Urothelium cell line (cell line): Measurements from ENCODE around the gene EEPD1.

Source experiments
- DNase-seq: peaks from one replicate; pipeline ENCODE4 v3.0.0; 2011; ENCODE audit warnings: low spot score, mixed read lengths
- FAIRE-seq: peaks from 2 replicates; lab custom pipeline; 2011; peaks lifted over from hg19 to GRCh38; lab: Jason Lieb, UNC

EEPD1 gene

DNA sequence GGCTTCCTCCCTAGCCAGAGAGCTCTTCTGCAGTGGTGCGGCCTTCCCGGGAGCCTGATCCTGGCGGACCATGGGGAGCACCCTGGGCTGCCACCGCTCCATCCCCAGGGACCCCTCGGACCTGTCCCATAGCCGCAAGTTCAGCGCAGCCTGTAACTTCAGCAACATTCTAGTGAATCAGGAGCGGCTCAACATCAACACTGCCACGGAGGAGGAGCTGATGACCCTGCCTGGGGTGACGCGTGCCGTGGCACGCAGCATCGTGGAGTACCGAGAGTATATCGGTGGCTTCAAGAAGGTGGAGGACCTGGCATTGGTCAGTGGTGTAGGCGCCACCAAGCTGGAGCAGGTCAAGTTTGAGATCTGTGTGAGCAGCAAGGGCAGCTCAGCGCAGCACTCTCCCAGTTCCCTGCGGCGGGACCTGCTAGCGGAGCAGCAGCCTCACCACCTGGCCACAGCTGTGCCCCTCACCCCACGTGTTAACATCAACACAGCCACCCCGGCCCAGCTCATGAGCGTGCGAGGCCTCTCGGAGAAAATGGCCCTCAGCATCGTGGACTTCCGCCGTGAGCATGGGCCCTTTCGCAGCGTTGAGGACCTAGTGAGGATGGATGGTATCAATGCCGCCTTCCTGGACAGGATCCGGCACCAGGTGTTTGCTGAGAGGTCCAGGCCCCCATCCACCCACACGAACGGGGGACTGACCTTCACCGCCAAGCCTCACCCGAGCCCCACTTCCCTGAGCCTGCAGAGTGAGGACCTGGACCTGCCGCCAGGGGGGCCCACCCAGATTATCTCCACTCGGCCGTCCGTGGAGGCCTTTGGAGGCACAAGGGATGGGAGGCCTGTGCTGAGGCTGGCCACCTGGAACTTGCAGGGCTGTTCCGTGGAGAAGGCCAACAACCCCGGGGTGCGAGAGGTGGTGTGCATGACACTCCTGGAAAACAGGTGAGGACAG is 1.5 kb downstream of the EEPD1 start:
- DNase-seq (no peak), FAIRE-seq (peak; percentile 73)

DNA sequence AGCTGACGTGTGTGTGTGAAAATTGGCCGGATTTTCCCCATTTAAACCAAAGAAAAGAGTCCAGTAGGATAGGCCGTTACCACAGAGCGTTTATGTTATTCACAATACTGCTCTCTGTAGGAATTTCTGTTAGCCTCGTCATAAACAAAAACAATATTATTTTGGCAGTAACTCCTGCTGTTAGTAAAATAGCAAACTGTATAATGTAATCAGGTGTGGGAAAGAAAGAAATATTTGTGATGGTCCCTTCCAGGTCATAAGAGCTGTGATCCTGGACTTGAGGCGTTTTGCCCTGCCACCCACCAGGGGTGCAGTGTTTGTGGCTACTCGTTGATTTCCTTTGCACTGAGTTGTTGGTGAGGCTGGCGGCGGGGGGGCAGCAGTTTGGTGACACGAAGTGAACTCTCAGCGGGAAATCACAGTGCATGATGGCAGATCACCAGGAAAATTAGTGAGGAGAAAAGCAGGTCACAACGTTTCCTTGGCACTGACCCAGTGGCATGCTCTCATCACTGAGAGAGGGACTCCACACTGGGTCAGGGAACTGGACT is 2.8 kb downstream of the EEPD1 start:
- DNase-seq (peak; percentile 41), FAIRE-seq (peak; percentile 84)

DNA sequence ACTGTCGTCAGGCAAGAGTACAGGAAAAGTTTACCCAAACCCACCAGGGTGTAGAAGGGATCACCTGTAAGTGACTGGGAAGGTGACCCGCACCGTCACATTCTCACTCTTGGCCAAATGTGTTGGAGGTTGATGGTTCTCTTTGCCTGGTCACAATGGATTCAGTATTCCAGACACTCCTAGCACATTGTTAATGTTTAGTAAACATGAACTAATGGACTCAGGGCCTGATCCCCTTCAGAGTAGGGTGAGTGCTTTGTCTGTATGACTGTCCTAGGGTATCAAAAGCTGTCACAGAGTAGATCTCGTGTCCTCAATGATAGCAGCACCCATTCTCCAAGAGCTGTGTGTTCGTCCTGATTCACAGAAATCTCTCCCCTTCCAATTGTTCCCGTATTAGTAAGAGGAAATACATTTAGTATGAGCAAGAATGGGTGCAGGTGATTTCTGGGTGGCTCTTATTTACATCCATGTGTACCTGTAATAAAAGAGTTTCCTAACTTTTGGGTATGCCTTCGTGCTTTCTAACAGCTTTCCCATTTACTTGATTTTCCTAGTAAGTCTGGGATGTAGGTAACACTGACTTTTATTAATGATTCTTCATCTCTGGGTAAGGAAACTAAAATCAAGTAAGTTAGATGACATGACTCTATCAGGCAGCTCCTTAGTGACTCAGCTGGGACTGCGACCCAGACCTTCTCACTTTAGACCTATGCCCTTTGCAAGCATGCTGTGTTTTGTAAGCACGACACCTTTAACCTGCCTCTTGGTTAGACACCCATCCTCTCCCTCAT is 4.7 kb downstream of the EEPD1 start:
- FAIRE-seq (peak; percentile 58), DNase-seq (no peak)

GRCh38 chr7:36158321-36158605 is 5.2 kb downstream of the EEPD1 start:
- DNase-seq (no peak), FAIRE-seq (peak; percentile 13)

GRCh38 chr7:36159618-36160017 is 6.6 kb downstream of the EEPD1 start:
- FAIRE-seq (no peak), DNase-seq (no peak)

DNA sequence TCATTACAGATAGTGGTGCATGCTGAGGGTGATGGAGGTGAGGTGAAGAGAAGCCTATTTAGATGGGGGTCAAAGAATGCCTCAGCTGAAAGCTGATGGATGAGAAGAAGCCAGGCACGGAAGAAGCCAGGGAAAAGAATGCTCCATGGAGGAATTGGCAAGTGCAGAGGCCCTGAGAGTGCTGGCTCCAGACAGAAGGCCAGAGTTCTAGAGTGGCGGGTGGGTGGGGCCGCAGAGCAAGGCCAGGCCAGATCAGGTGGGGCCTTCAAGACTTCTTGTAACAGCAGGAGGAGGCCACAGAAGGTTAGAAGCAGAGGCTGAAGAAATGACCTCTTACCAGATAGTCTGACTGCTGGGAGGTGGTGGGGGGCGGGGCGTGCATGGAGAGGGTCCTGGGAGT is 7.3 kb downstream of the EEPD1 start:
- DNase-seq: no peak
- FAIRE-seq: no peak

DNA sequence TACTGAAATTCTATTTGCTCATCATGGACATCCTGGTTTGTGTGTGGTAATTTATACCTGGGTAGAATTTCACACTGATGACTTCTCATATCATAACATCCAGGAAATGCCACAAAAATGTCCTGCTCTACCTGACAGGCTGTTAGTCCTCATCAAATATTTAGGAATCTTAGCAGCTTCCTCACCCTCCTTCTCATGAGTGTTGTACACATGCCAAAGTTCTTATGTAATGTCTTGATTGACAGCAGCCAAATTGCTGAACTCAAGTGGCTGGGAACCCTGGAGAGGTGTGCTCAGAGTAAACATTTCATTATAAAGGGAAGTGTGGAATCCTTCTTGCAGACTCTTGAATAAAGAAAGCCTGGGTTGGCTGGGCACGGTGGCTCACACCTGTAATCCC is 8.9 kb downstream of the EEPD1 start:
- FAIRE-seq (no peak), DNase-seq (peak; percentile 77)

- DNase-seq (no peak), FAIRE-seq (no peak)
Measured at GRCh38 chr7:36165059-36165458, 12.0 kb downstream of the EEPD1 start.

- DNase-seq (no peak), FAIRE-seq (no peak)
Measured at GRCh38 chr7:36165802-36166201, 12.7 kb downstream of the EEPD1 start.

GRCh38 chr7:36167403-36168050 is 14.5 kb downstream of the EEPD1 start:
- DNase-seq: no peak
- no peak for FAIRE-seq

- FAIRE-seq (no peak), DNase-seq (no peak)
Measured at GRCh38 chr7:36171503-36171902, 18.4 kb downstream of the EEPD1 start.

DNA sequence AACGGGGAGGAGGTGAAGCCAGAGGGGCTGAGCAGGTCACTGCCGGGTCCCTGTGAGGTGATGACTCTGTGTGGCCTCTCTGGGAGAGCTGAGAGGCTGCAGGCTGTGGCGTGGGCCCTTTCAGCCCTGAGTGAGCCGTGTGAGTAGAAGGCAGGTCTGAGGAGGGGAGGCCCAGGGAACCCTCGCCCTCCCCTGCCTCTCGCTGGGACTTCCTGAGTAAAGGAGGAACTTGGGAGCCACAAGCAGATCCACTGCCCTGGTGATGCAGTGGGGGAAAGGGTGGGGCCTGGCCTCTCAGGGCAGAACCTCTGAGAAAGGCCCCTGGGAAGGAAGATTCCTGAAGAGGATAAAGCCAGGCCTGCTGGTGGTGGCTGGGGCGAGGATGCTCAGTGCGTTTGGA is 22.8 kb downstream of the EEPD1 start:
- no peak for DNase-seq
- no peak for FAIRE-seq

DNA sequence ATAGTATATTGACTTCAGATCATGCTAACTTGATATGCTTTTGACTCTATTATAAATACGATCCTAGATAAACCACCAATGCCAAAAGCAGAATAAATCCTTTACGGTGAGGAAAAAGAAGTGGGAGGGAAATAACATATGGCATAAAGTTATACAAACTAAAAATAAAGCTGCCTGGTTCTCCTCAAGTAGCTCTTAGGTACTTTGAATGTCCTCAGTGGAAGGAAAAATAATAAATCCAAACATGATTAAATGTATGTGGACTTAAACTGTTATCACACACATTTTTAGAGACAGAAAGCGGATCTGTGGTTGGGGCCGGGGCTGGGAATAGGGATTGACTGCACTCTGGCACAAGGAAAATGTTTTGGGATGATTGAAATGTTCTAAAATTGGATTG is 23.6 kb downstream of the EEPD1 start:
- DNase-seq (no peak), FAIRE-seq (no peak)

GRCh38 chr7:36180121-36180520 is 27.1 kb downstream of the EEPD1 start:
- DNase-seq (no peak), FAIRE-seq (no peak)

- DNase-seq (no peak), FAIRE-seq (no peak)
Measured at GRCh38 chr7:36181668-36182067, 28.6 kb downstream of the EEPD1 start.

GRCh38 chr7:36182854-36183604 is 30.0 kb downstream of the EEPD1 start:
- FAIRE-seq (peak; percentile 40), DNase-seq (no peak)

GRCh38 chr7:36185092-36185491 is 32.0 kb downstream of the EEPD1 start:
- no peak for DNase-seq
- no peak for FAIRE-seq

DNA sequence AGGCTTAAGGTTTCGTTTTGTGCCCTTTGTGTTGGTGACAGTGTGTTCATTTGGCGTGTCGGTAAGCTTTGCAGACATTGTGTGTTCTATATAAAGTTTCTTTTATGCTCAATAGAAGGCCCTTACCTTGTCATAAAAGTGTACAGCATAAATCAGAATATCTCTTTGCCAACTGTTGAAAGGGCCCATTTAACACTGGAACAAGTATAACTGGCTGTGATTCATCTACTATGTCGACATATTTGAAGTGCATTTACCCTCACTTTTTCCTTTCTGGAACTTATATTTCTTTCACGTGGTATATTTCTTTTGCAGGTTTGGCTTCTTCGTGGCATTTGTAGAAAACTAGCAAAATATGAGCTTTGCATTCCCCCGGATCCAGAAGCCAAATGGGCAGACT is 32.7 kb downstream of the EEPD1 start:
- DNase-seq: no peak
- no peak for FAIRE-seq

DNA sequence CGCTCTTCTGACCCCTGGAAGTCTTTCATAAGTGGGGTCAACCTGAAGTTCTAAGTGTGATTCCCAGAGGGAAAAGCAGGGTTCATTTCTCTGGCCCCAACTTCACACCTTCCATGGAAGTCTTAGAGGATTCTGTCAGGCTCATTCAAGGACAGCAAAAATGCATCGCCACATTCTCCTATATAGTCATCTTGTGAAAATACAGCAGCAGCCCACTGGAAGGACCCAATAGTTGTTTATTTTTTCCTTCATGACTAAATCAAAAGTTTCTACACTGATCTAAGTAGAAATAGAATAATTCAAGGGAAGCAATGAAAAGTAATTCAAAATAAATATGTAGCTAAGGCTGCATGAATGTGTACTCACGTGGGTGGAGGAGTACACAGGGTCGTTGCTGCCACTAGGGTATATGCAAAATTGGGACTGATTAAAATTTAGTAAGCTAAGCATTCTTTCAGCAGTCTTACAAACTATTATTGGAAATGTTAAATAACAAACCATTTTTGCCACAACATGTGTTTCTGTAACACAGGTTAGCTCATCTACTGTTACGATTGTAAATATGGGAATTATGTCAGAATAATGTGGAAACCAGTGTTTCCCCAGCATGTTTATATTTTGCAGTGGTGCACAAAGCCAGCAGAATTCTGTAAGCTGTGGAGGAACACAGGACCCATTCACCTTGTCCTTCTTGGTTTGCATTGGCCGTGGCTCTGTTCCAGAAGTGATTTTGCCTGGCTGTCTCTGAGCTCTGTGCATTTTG is 33.5 kb downstream of the EEPD1 start:
- no peak for DNase-seq
- FAIRE-seq: no peak

- DNase-seq (no peak), FAIRE-seq (no peak)
Measured at GRCh38 chr7:36188266-36188665, 35.2 kb downstream of the EEPD1 start.
